ENCODE measurements around the gene CARD14. TPM values are rescaled to one million over a fixed set of nuclear protein-coding genes. Genes with fewer than 3 reads are reported as not detected.

Gene CARD14
- total and polyA plus RNA-seq, 10 donors: 0.63 to 4.8 (median 1.3) TPM

GRCh38 chr17:80212109-80212508, 42.3 kb downstream of the CARD14 start:
- TF ChIP-seq CTCF (IDR thresholded peaks at IDR 0.05 in 8 of 11, conservative IDR thresholded peaks at IDR 0.05 in 3 of 11): no peak
- TF ChIP-seq POLR2AphosphoS5 (IDR thresholded peaks at IDR 0.05): peak in 2 of 3 donors; percentile 32 to 60
- Histone ChIP-seq H3K9me3 (no peaks in the 10 kb centered on the region), H3K4me1 (peaks cover 0 to 42% (median 10%) of the 10 kb centered on the region in 6 donors), H3K27ac (peak overlapping the region in 1 of 8 donors; percentile 60), H3K4me3 (no peak overlapping the region), H3K27me3 (replicated peaks in 1 of 7) (no peaks in the 10 kb centered on the region), H3K36me3 (peaks cover 0 to 99% (median 84%) of the 10 kb centered on the region in 6 donors)
- WGBS, 5 donors: 88 to 95% (median 92%) methylated on average over 14 to 22 of the region's 22 CpGs
- no peak for DNase-seq
- intact Hi-C loops (cut with DNase I; ENCODE audit: low total_unique reads): no loop called here

GRCh38 chr17:80212511-80212910, 42.7 kb downstream of the CARD14 start:
- no peak for TF ChIP-seq POLR2A (IDR thresholded peaks at IDR 0.05)
- no peak for TF ChIP-seq POLR2AphosphoS5 (IDR thresholded peaks at IDR 0.05)
- TF ChIP-seq CTCF (IDR thresholded peaks at IDR 0.05 in 8 of 11, conservative IDR thresholded peaks at IDR 0.05 in 3 of 11): no peak
- Histone ChIP-seq H3K27ac (peak overlapping the region in 2 of 8 donors; percentile 60 to 67), H3K4me1 (peaks cover 0 to 46% (median 11%) of the 10 kb centered on the region in 6 donors), H3K4me3 (no peak overlapping the region), H3K36me3 (peaks cover 0 to 99% (median 85%) of the 10 kb centered on the region in 6 donors), H3K27me3 (replicated peaks in 1 of 7) (no peaks in the 10 kb centered on the region), H3K9me3 (no peaks in the 10 kb centered on the region)
- intact Hi-C loops (cut with DNase I; ENCODE audit: low total_unique reads): no loop called here
- DNase-seq: no peak
- WGBS, 5 donors: 87 to 92% (median 89%) methylated on average over 11 to 12 of the region's 12 CpGs

GRCh38 chr17:80212962-80213642, 43.3 kb downstream of the CARD14 start:
- peak; percentile 79 for DNase-seq
- TF ChIP-seq CTCF (IDR thresholded peaks at IDR 0.05 in 8 of 11, conservative IDR thresholded peaks at IDR 0.05 in 3 of 11): no peak
- TF ChIP-seq POLR2A (IDR thresholded peaks at IDR 0.05): no peak
- no peak for TF ChIP-seq POLR2AphosphoS5 (IDR thresholded peaks at IDR 0.05)
- intact Hi-C loops (cut with DNase I; ENCODE audit: low total_unique reads): no loop called here
- peaks cover 0 to 100% (median 84%) of the 10 kb centered on the region in 6 donors for H3K36me3 ChIP-seq
- no peaks in the 10 kb centered on the region for H3K9me3 ChIP-seq
- peak overlapping the region in 4 of 8 donors; percentile 59 to 67 (median 64) for H3K27ac ChIP-seq
- H3K4me3 ChIP-seq: no peak overlapping the region
- H3K27me3 ChIP-seq (replicated peaks in 1 of 7): no peaks in the 10 kb centered on the region
- 55 to 62% (median 57%) methylated on average over 16 to 19 of the region's 19 CpGs for WGBS, 5 donors
- peaks cover 0 to 48% (median 15%) of the 10 kb centered on the region in 6 donors for H3K4me1 ChIP-seq

GRCh38 chr17:80213643-80213975, 43.8 kb downstream of the CARD14 start:
- H3K4me3 ChIP-seq: no peak overlapping the region
- peaks cover 0 to 99% (median 81%) of the 10 kb centered on the region in 6 donors for H3K36me3 ChIP-seq
- peak overlapping the region in 4 of 8 donors; percentile 59 to 67 (median 64) for H3K27ac ChIP-seq
- H3K27me3 ChIP-seq (replicated peaks in 1 of 7): no peaks in the 10 kb centered on the region
- WGBS, 5 donors: 92 to 99% (median 95%) methylated on average over 16 to 17 of the region's 17 CpGs
- peak; percentile 72 for DNase-seq
- H3K9me3 ChIP-seq: no peaks in the 10 kb centered on the region
- intact Hi-C loops (cut with DNase I; ENCODE audit: low total_unique reads): no loop called here
- peaks cover 3 to 48% (median 20%) of the 10 kb centered on the region in 6 donors for H3K4me1 ChIP-seq
- TF ChIP-seq POLR2A (IDR thresholded peaks at IDR 0.05) (no peak), POLR2AphosphoS5 (IDR thresholded peaks at IDR 0.05) (peak in 1 of 3 donors; percentile 41), CTCF (IDR thresholded peaks at IDR 0.05 in 8 of 11, conservative IDR thresholded peaks at IDR 0.05 in 3 of 11) (no peak)
